ENCODE results near the gene CUEDC1.

DNA sequence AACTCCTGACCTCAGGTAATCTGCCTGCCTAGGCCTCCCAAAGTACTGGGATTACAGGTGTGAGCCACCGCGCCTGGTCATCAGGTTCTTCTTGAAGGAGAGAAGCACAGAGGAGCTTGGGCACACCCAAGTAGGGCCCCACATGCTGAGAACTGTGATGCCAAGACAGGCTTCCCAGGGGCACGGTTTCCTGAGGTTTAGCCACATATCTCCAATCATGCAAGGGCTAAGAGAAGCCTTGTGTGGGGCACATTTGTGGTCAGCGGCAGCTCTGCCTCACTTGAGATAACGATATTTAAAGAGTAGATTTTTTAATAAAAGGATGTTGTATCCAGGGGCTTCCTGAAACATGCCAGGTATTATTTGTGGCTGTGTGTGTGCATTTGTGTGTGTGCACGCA lies 46.9 kb downstream of the CUEDC1 start:
- TF ChIP-seq, protein P1, sequence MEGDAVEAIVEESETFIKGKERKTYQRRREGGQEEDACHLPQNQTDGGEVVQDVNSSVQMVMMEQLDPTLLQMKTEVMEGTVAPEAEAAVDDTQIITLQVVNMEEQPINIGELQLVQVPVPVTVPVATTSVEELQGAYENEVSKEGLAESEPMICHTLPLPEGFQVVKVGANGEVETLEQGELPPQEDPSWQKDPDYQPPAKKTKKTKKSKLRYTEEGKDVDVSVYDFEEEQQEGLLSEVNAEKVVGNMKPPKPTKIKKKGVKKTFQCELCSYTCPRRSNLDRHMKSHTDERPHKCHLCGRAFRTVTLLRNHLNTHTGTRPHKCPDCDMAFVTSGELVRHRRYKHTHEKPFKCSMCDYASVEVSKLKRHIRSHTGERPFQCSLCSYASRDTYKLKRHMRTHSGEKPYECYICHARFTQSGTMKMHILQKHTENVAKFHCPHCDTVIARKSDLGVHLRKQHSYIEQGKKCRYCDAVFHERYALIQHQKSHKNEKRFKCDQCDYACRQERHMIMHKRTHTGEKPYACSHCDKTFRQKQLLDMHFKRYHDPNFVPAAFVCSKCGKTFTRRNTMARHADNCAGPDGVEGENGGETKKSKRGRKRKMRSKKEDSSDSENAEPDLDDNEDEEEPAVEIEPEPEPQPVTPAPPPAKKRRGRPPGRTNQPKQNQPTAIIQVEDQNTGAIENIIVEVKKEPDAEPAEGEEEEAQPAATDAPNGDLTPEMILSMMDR (IDR thresholded peaks at IDR 0.05) = no peak
- TF ChIP-seq POLR2AphosphoS5 (IDR thresholded peaks at IDR 0.05) = no peak
